Prostate gland (tissue), 2 donors: Measurements from ENCODE around the gene C17orf107. TPM values are rescaled to one million over a fixed set of nuclear protein-coding genes. Genes with fewer than 3 reads are reported as not detected.

ENCODE experiments used
- DNase-seq: peaks from one replicate; pipeline ENCODE4 v3.0.0-alpha.2; 2019; ENCODE audit warnings: low spot score
- H3K27ac ChIP-seq, 2 donors: fragments of 200-600 bp; sonication (generic); 2 replicates each; pipeline ENCODE4 v1.5.1; 2017 to 2019
- H3K27me3 ChIP-seq: fragments of 200-600 bp; sonication (generic); replicated peaks from 2 replicates; pipeline ENCODE4 v1.5.1; 2019; ENCODE audit not compliant: insufficient read depth
- H3K36me3 ChIP-seq, 2 donors: fragments of 200-600 bp; sonication (generic); 1 replicate in 1 of 2; 2 replicates in 1 of 2; pipeline versions ENCODE4 v1.5.1 to v1.8.1; 2017 to 2019
- H3K4me1 ChIP-seq: fragments of 200-600 bp; sonication (generic); replicated peaks from 2 replicates; pipeline ENCODE4 v1.5.1; 2019
- H3K4me3 ChIP-seq, 2 donors: fragments of 200-600 bp; sonication (generic); 2 replicates each; pipeline ENCODE4 v1.5.1; 2017 to 2019
- H3K9me3 ChIP-seq: fragments of 200-600 bp; sonication (generic); 2 replicates; pipeline ENCODE4 v1.5.1; 2017
- CTCF ChIP-seq, 4 experiments: fragments of 200-600 bp in 2 of 4; fragments of 450-650 bp in 2 of 4; sonication (generic) in 2 of 4; IDR thresholded peaks; 1 replicate in 3 of 4; 2 replicates in 1 of 4; pipeline ENCODE4 v1.5.1; 2016 to 2019; ENCODE audit warnings: antibody characterized with exemption in 4 of 4, mild to moderate bottlenecking in 2 of 4, moderate library complexity in 2 of 4
- POLR2A ChIP-seq: fragments of 450-650 bp; IDR thresholded peaks from one replicate; pipeline ENCODE4 v1.6.1; 2016; ENCODE audit warnings: antibody characterized with exemption, mild to moderate bottlenecking
- POLR2AphosphoS5 ChIP-seq: sonication (generic); formaldehyde crosslinking; IDR thresholded peaks from one replicate; pipeline ENCODE4 v1.6.1; 2017; ENCODE audit warnings: antibody characterized with exemption
- WGBS: methylation state at CpG from one replicate; pipeline ENCODE4 v1.1.5; 2018; 5-methylcytosine and 5-hydroxymethylcytosine counted together
- intact Hi-C: fragments of 100-400 bp; cut with DNase I; formaldehyde crosslinking; loops from one replicate; pipeline ENCODE4 v1.14.2; 2022
- total RNA-seq, 2 donors: library from RNA; depleted of rRNA; stranded (reverse); fragments of >200 nt; gene quantifications; one replicate each; pipeline ENCODE4 v1.1.0, GENCODE V29; 2016

Gene C17orf107
- total RNA-seq, 2 donors from 2014 or later: 2.4 to 15.4 TPM

- Histone ChIP-seq H3K27ac (no peak overlapping the region), H3K9me3 (no peaks in the 10 kb centered on the region), H3K4me3 (no peak overlapping the region), H3K4me1 (no peaks in the 10 kb centered on the region), H3K36me3 (no peaks in the 10 kb centered on the region), H3K27me3 (no peaks in the 10 kb centered on the region)
- 75% methylated on average over 2 of the region's 2 CpGs for WGBS
- DNase-seq: no peak
- intact Hi-C loops: no loop called here
- no peak for TF ChIP-seq CTCF (IDR thresholded peaks at IDR 0.05)
- no peak for TF ChIP-seq POLR2A
- no peak for TF ChIP-seq POLR2AphosphoS5
Measured at GRCh38 chr17:4870855-4871254, 28.5 kb upstream of the C17orf107 start.

- DNase-seq: no peak
- Histone ChIP-seq H3K9me3 (no peaks in the 10 kb centered on the region), H3K27ac (no peak overlapping the region), H3K36me3 (no peaks in the 10 kb centered on the region), H3K27me3 (no peaks in the 10 kb centered on the region), H3K4me1 (no peaks in the 10 kb centered on the region), H3K4me3 (no peak overlapping the region)
- 38% methylated on average over 8 of the region's 8 CpGs for WGBS
- intact Hi-C loops: no loop called here
- TF ChIP-seq CTCF (IDR thresholded peaks at IDR 0.05) (no peak), POLR2A (no peak)
Measured at GRCh38 chr17:4872786-4873185, 26.6 kb upstream of the C17orf107 start.

- 55% methylated on average over 5 of the region's 5 CpGs for WGBS
- intact Hi-C loops: no loop called here
Measured at GRCh38 chr17:4877089-4877488, 22.2 kb upstream of the C17orf107 start.

GRCh38 chr17:4879601-4880000 lies 19.7 kb upstream of the C17orf107 start:
- no peak for DNase-seq
- 86% methylated on average over 4 of the region's 4 CpGs for WGBS
- Histone ChIP-seq H3K4me3 (no peak overlapping the region), H3K36me3 (peaks cover 2 to 6% of the 10 kb centered on the region in 2 donors), H3K27ac (no peak overlapping the region), H3K4me1 (no peaks in the 10 kb centered on the region), H3K27me3 (no peaks in the 10 kb centered on the region), H3K9me3 (no peaks in the 10 kb centered on the region)
- intact Hi-C loops: no loop called here
- no peak for TF ChIP-seq POLR2AphosphoS5
- no peak for TF ChIP-seq CTCF (IDR thresholded peaks at IDR 0.05)
- TF ChIP-seq POLR2A: no peak

More at GRCh38 chr17:4877089-4877488, 22.2 kb upstream of the C17orf107 start:
- H3K36me3 ChIP-seq: no peaks in the 10 kb centered on the region
- no peak overlapping the region for H3K27ac ChIP-seq
- no peaks in the 10 kb centered on the region for H3K27me3 ChIP-seq
- TF ChIP-seq CTCF (IDR thresholded peaks at IDR 0.05) (no peak), POLR2AphosphoS5 (no peak), POLR2A (no peak)
- H3K9me3 ChIP-seq: no peaks in the 10 kb centered on the region
- DNase-seq: no peak
- H3K4me1 ChIP-seq: no peaks in the 10 kb centered on the region
- H3K4me3 ChIP-seq: no peak overlapping the region

GRCh38 chr17:4880857-4881256 lies 18.5 kb upstream of the C17orf107 start:
- WGBS: 77% methylated on average over 15 of the region's 15 CpGs
- Histone ChIP-seq H3K4me3 (no peak overlapping the region), H3K27me3 (no peaks in the 10 kb centered on the region), H3K4me1 (no peaks in the 10 kb centered on the region), H3K36me3 (peaks cover 9 to 11% of the 10 kb centered on the region in 2 donors), H3K27ac (no peak overlapping the region), H3K9me3 (no peaks in the 10 kb centered on the region)
- intact Hi-C loops: no loop called here
- TF ChIP-seq CTCF (IDR thresholded peaks at IDR 0.05) (no peak), POLR2A (no peak), POLR2AphosphoS5 (no peak)
- DNase-seq: no peak
